Endothelial cell of umbilical vein (primary cell): Measurements from ENCODE around the gene CCNE1. TPM values are rescaled to one million over a fixed set of nuclear protein-coding genes. Genes with fewer than 3 reads are reported as not detected.

Experiments used
- BruUV-seq: library from RNA; stranded (reverse); fragments of 400-500 nt; replicated peaks from 2 replicates; lab custom pipeline; 2021; lab: Mats Ljungman, UMichigan
- CTCF ChIA-PET: fragments of 300-600, 350-600 bp; sonication (Branson Sonifier 250); formaldehyde crosslinking; loops from one replicate; lab custom pipeline; 2021; ENCODE audit warnings: antibody characterized with exemption, inconsistent platforms; lab: Charles Lee
- POLR2A ChIA-PET: fragments of 300-600, 350-600 bp; sonication (Branson Sonifier 250); formaldehyde crosslinking; loops from one replicate; lab custom pipeline; 2021; ENCODE audit warnings: antibody characterized with exemption, inconsistent platforms; lab: Charles Lee
- DNase-seq: peaks from one replicate; pipeline ENCODE4 v3.0.0-alpha.2; 2011; ENCODE audit warnings: low read depth, low spot score
- FAIRE-seq: peaks from 2 replicates; lab custom pipeline; 2011; peaks lifted over from hg19 to GRCh38; lab: Jason Lieb, UNC
- H2AFZ ChIP-seq: 2 replicates; pipeline ENCODE4 v1.6.0; 2012; ENCODE audit warnings: low read depth, low read length, control low read depth, inconsistent platforms
- H3K27ac ChIP-seq: 2 replicates; pipeline ENCODE4 v1.5.1; 2011; ENCODE audit warnings: low read depth, mild to moderate bottlenecking, control low read depth, low read length, moderate library complexity; ENCODE audit not compliant: insufficient read depth
- H3K27me3 ChIP-seq, 2 experiments: 2 replicates each; pipeline versions ENCODE4 v1.6.0 to v1.6.1; 2011; ENCODE audit warnings: low read length in 2 of 2, mixed read lengths in 1 of 2; ENCODE audit not compliant: control insufficient read depth in 2 of 2, insufficient read depth in 2 of 2
- H3K36me3 ChIP-seq, 2 experiments: 2 replicates in 1 of 2; 3 replicates in 1 of 2; pipeline ENCODE4 v1.5.1; 2011; ENCODE audit warnings: low read length in 2 of 2, mild to moderate bottlenecking in 1 of 2, moderate library complexity in 1 of 2; ENCODE audit not compliant: control insufficient read depth in 2 of 2, insufficient read depth in 2 of 2; ENCODE audit errors: extremely low read depth in 1 of 2
- H3K4me1 ChIP-seq: 3 replicates; pipeline ENCODE4 v1.5.1; 2011; ENCODE audit warnings: mild to moderate bottlenecking, low read length; ENCODE audit not compliant: control insufficient read depth, insufficient read depth; ENCODE audit errors: extremely low read depth
- H3K4me2 ChIP-seq: 2 replicates; pipeline ENCODE4 v1.6.1; 2011; ENCODE audit warnings: low read length, control low read depth, mixed read lengths; ENCODE audit not compliant: insufficient read depth
- H3K4me3 ChIP-seq, 3 experiments: fragments of 200-600 bp in 1 of 3; sonication (generic), shearing (Covaris generic) in 1 of 3; replicated peaks in 1 of 3; 2 replicates each; pipeline ENCODE4 v1.5.1; 2011 to 2016; ENCODE audit warnings: control low read depth in 3 of 3, low read length in 3 of 3, mild to moderate bottlenecking in 2 of 3, inconsistent platforms in 1 of 3, low read depth in 1 of 3, moderate library complexity in 1 of 3; ENCODE audit not compliant: insufficient read depth in 1 of 3
- H3K79me2 ChIP-seq: 2 replicates; pipeline ENCODE4 v1.6.0; 2012; ENCODE audit warnings: low read length, inconsistent platforms; ENCODE audit not compliant: control insufficient read depth, insufficient read depth
- H3K9ac ChIP-seq: replicated peaks from 2 replicates; pipeline ENCODE3; 2011; ENCODE audit warnings: low read length, control low read depth; ENCODE audit not compliant: insufficient read depth; ENCODE audit errors: extremely low read depth
- H3K9me1 ChIP-seq: replicated peaks from 3 replicates; pipeline ENCODE4 v1.6.0; 2011; ENCODE audit warnings: mild to moderate bottlenecking, low read length; ENCODE audit not compliant: control insufficient read depth, insufficient read depth; ENCODE audit errors: extremely low read depth
- H3K9me3 ChIP-seq: replicated peaks from 2 replicates; pipeline ENCODE4 v1.5.1; 2012; ENCODE audit warnings: low read length, inconsistent platforms; ENCODE audit not compliant: control insufficient read depth, insufficient read depth
- H4K20me1 ChIP-seq: replicated peaks from 2 replicates; pipeline ENCODE3; 2011; ENCODE audit warnings: mild to moderate bottlenecking, low read length; ENCODE audit not compliant: control insufficient read depth, insufficient read depth; ENCODE audit errors: extremely low read depth
- EZH2 ChIP-seq: IDR thresholded peaks from 2 replicates; pipeline ENCODE4 v1.6.1; 2012; ENCODE audit warnings: borderline replicate concordance, low read depth, mild to moderate bottlenecking, moderate library complexity, low read length, inconsistent platforms; ENCODE audit not compliant: severe bottlenecking
- FOS ChIP-seq: IDR thresholded peaks from 2 replicates; pipeline ENCODE4 v1.6.1; 2011; ENCODE audit warnings: mild to moderate bottlenecking, low read length, moderate library complexity, borderline replicate concordance; ENCODE audit not compliant: insufficient read depth
- GATA2 ChIP-seq: IDR thresholded peaks from 2 replicates; pipeline ENCODE4 v1.7.0; 2011; ENCODE audit warnings: low read depth, mild to moderate bottlenecking, moderate library complexity, mixed read lengths, low read length; ENCODE audit not compliant: insufficient read length, insufficient read depth
- JUN ChIP-seq: IDR thresholded peaks from 2 replicates; pipeline ENCODE4 v1.6.1; 2011; ENCODE audit warnings: borderline replicate concordance, low read depth; ENCODE audit not compliant: insufficient read length, insufficient read depth
- MYC ChIP-seq: IDR thresholded peaks from one replicate; pipeline ENCODE4 v1.6.1; 2011; ENCODE audit warnings: mild to moderate bottlenecking, low read depth, low read length
- POLR2A ChIP-seq: IDR thresholded peaks from 2 replicates; pipeline ENCODE4 v1.6.1; 2012; ENCODE audit warnings: low read depth, mild to moderate bottlenecking, control low read depth, low read length
- POLR2AphosphoS5 ChIP-seq: IDR thresholded peaks from 2 replicates; pipeline ENCODE4 v1.6.1; 2012; ENCODE audit warnings: low read depth, mild to moderate bottlenecking, control low read depth, low read length, moderate library complexity; ENCODE audit not compliant: insufficient read depth
- dilution Hi-C: fragments of 300-500 bp; cut with MboI; formaldehyde crosslinking; loops from one replicate; pipeline ENCODE4 v1.15.0; 2019; ENCODE audit warnings: low sequenced_read_pairs; ENCODE audit not compliant: extremely low pct_ligation_motif_present
- intact Hi-C: fragments of 100-400 bp; cut with micrococcal nuclease; formaldehyde crosslinking; loops from one replicate; pipeline ENCODE4 v1.10.0; 2022
- polyA plus RNA-seq, 4 experiments: library from polyadenylated mRNA; depleted of rRNA in 3 of 4; stranded (reverse) in 3 of 4; unstranded in 1 of 4; fragments of >200 nt; gene quantifications; 2 replicates each; pipeline versions ENCODE4 v1.2.1 to v1.2.3, GENCODE V29; 2011 to 2012; ENCODE audit warnings: missing spikeins in 1 of 4
- total RNA-seq: library from RNA; stranded (reverse); gene quantifications from 2 replicates; pipeline ENCODE4 v1.2.3, GENCODE V29; 2021
- TF ChIP-seq, protein P1 (sequence below), 2 donors: IDR thresholded peaks; 1 replicate in 1 of 2; 2 replicates in 1 of 2; pipeline ENCODE4 v1.5.1; 2011; ENCODE audit warnings: low read length in 2 of 2, mild to moderate bottlenecking in 2 of 2, moderate library complexity in 2 of 2, control low read depth in 1 of 2, inconsistent platforms in 1 of 2, low read depth in 1 of 2; ENCODE audit not compliant: insufficient read depth in 1 of 2; ENCODE audit errors: extremely low read depth in 1 of 2
- TF ChIP-seq, protein P2 (sequence below): IDR thresholded peaks from 2 replicates; pipeline ENCODE4 v1.6.1; 2011; ENCODE audit not compliant: insufficient read depth, insufficient read length

The CCNE1 gene
- total and polyA plus RNA-seq, 2 donors (not counting 3 experiments of a cell fraction or from before 2014, with no cell fraction given): 8.3 to 10.1 TPM

DNA sequence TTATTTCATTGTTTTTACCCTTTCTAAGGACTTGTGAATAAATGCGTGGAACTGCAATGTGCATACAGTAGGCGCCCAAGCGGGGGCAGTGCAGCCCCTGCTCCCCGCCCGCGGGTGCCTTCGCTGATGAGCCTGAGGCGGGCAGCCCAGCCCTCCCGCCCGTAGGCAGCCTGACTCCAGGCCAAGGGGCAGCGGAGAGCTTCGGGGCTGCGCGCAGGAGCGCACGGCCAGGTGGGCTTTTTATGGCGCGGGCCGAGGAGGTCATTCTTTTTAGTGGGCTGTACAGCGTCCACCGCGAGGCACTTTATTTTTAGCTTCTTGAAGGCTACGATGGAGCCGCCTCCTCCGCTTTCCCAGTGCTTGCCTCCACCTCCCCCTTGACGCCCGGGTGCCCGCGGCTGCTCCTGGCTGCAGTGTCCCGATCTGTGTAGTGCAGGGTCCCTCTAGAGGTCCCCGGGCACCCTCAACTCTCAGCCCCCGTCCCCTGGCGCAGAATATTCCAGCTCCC lies 60.5 kb downstream of the CCNE1 start:
- peaks cover 4% of the 10 kb centered on the region for H3K4me1 ChIP-seq
- H3K36me3 ChIP-seq: no peaks in the 10 kb centered on the region
- no peak overlapping the region for H3K27ac ChIP-seq
- dilution Hi-C loops: no loop called here
- CTCF ChIA-PET: interaction anchor here (0.8 to 6.7 kb wide), 16 partner anchors 8 to 266 kb away, joined by 3 to 116 read pairs (median 5); partner anchors contain the start of gene POP4
- H3K4me2 ChIP-seq: no peak overlapping the region
- intact Hi-C loops: no loop called here
- no peak overlapping the region for H3K4me3 ChIP-seq
- FAIRE-seq (no peak), DNase-seq (no peak)
- H3K9me1 ChIP-seq: no peaks in the 10 kb centered on the region
- POLR2A ChIA-PET: no interaction called here
- H3K27me3 ChIP-seq: no peaks in the 10 kb centered on the region
- no peaks in the 10 kb centered on the region for H3K9me3 ChIP-seq
- no peaks in the 10 kb centered on the region for H4K20me1 ChIP-seq
- no peak overlapping the region for H3K9ac ChIP-seq
- TF ChIP-seq JUN (no peak), EZH2 (no peak), POLR2AphosphoS5 (no peak), GATA2 (no peak), POLR2A (no peak), FOS (no peak), MYC (no peak)
- TF ChIP-seq, protein P1, sequence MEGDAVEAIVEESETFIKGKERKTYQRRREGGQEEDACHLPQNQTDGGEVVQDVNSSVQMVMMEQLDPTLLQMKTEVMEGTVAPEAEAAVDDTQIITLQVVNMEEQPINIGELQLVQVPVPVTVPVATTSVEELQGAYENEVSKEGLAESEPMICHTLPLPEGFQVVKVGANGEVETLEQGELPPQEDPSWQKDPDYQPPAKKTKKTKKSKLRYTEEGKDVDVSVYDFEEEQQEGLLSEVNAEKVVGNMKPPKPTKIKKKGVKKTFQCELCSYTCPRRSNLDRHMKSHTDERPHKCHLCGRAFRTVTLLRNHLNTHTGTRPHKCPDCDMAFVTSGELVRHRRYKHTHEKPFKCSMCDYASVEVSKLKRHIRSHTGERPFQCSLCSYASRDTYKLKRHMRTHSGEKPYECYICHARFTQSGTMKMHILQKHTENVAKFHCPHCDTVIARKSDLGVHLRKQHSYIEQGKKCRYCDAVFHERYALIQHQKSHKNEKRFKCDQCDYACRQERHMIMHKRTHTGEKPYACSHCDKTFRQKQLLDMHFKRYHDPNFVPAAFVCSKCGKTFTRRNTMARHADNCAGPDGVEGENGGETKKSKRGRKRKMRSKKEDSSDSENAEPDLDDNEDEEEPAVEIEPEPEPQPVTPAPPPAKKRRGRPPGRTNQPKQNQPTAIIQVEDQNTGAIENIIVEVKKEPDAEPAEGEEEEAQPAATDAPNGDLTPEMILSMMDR (IDR thresholded peaks at IDR 0.05; ENCODE audit: extremely low read depth in 1 of 2, insufficient read depth in 1 of 2, low read depth in 1 of 2, low read length in 2 of 2): no peak
- TF ChIP-seq, protein P2, sequence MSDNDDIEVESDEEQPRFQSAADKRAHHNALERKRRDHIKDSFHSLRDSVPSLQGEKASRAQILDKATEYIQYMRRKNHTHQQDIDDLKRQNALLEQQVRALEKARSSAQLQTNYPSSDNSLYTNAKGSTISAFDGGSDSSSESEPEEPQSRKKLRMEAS: no peak
- no TSS peak for BruUV-seq
- H3K79me2 ChIP-seq: no peaks in the 10 kb centered on the region
- H2AFZ ChIP-seq: no peak overlapping the region
